Heart left ventricle (tissue), 13 donors: Measurements from ENCODE around the gene FAM240B.

ENCODE experiments used
- CTCF ChIP-seq, 12 donors: fragments of 200-600 bp; sonication (generic) in 4 of 12; IDR thresholded peaks; one replicate each; pipeline versions ENCODE4 v1.5.0 to v1.8.0; 2018 to 2022; ENCODE audit warnings: antibody characterized with exemption in 12 of 12, mild to moderate bottlenecking in 5 of 12
- POLR2A ChIP-seq, 2 donors: fragments of 450-650 bp; IDR thresholded peaks; one replicate each; pipeline ENCODE4 v1.6.1; 2017; ENCODE audit warnings: antibody characterized with exemption in 2 of 2, mild to moderate bottlenecking in 2 of 2, moderate library complexity in 2 of 2
- donor health status: ischemic (EF 13 %, LVEDD 7.1; RV severe dilation, severe dysfunction).
- donor health status: DM: no; HTN: yes; CAD: no.
- donor health status: DM: no; HTN: no; CAD: no.
- donor health status: ischemic (EF 25% LVEDD 6.9; RV normal size, moderate dysfunction).
- donor health status: ischemic (EF 25% LVEDD 5.7; RV mildly dilated, moderate dysfunction).
- donor health status: ischemic (EF 35%, LVEDD 5.7; RV mildly dilated, moderate dysfunction).
- donor health status: nonischemic (EF 11% LVEDD 7.7; RV severe dilation, severe dysfunction).
- donor health status: DM: yes; HTN: yes; CAD: no.
- donor health status: PGD.
- donor health status: ischemic (EF 29% LVEDD 5.4; RV normal size, mild dysfunction).
- donor health status: nonischemic (EF 23%, LVEDD 6.1; RV moderate dilation, normal function).

GRCh38 chr9:38652044-38652443 is 67.9 kb downstream of the FAM240B start:
- TF ChIP-seq CTCF (IDR thresholded peaks at IDR 0.05), result no peak
- TF ChIP-seq POLR2A (IDR thresholded peaks at IDR 0.05), result no peak
